Pulmonary artery endothelial cell (primary cell): Measurements from ENCODE around the gene EPB41L3. TPM values are rescaled to one million over a fixed set of nuclear protein-coding genes. Genes with fewer than 3 reads are reported as not detected.

Experiments used
- DNase-seq: peaks from one replicate; pipeline ENCODE4 v3.0.0-alpha.2; 2011; ENCODE audit warnings: low read depth, low spot score
- total RNA-seq: library from RNA; depleted of rRNA; stranded (reverse); fragments of >200 nt; gene quantifications from 2 replicates; pipeline ENCODE4 v1.2.3, GENCODE V29; 2014

The EPB41L3 gene
- total RNA-seq, 1 donor from 2014 or later, result 122 TPM

GRCh38 chr18:5417342-5417741 lies 126.5 kb downstream of the EPB41L3 start:
- no peak for DNase-seq

- DNase-seq, result no peak
Observed at GRCh38 chr18:5416112-5416511, 127.7 kb downstream of the EPB41L3 start.

GRCh38 chr18:5415665-5416064 lies 128.1 kb downstream of the EPB41L3 start:
- DNase-seq, result no peak

GRCh38 chr18:5415031-5415430 lies 128.8 kb downstream of the EPB41L3 start:
- DNase-seq, result no peak

GRCh38 chr18:5414546-5414945 lies 129.3 kb downstream of the EPB41L3 start:
- no peak for DNase-seq

GRCh38 chr18:5413447-5413846 lies 130.3 kb downstream of the EPB41L3 start:
- DNase-seq, result no peak

- no peak for DNase-seq
Observed at GRCh38 chr18:5410582-5410981, 133.2 kb downstream of the EPB41L3 start.

GRCh38 chr18:5398269-5398668 lies 145.5 kb downstream of the EPB41L3 start:
- DNase-seq, result no peak

GRCh38 chr18:5397102-5397501 lies 146.7 kb downstream of the EPB41L3 start:
- DNase-seq, result no peak

- DNase-seq, result no peak
Observed at GRCh38 chr18:5395860-5396448, 147.8 kb downstream of the EPB41L3 start.

- DNase-seq, result no peak
Observed at GRCh38 chr18:5393779-5394178, 150.0 kb downstream of the EPB41L3 start.

GRCh38 chr18:5391409-5391808 lies 152.4 kb downstream of the EPB41L3 start:
- DNase-seq, result no peak

- no peak for DNase-seq
Observed at GRCh38 chr18:5389356-5389755, 154.4 kb downstream of the EPB41L3 start.

GRCh38 chr18:5388896-5389295 lies 154.9 kb downstream of the EPB41L3 start:
- DNase-seq, result no peak

GRCh38 chr18:5380586-5380985 lies 163.2 kb downstream of the EPB41L3 start:
- no peak for DNase-seq

- no peak for DNase-seq
Observed at GRCh38 chr18:5376986-5377385, 166.8 kb downstream of the EPB41L3 start.

GRCh38 chr18:5370332-5370731 lies 173.5 kb downstream of the EPB41L3 start:
- no peak for DNase-seq

GRCh38 chr18:5369513-5369912 lies 174.3 kb downstream of the EPB41L3 start:
- DNase-seq, result no peak

- DNase-seq, result no peak
Observed at GRCh38 chr18:5365443-5365842, 178.4 kb downstream of the EPB41L3 start.

- DNase-seq, result no peak
Observed at GRCh38 chr18:5350636-5351035, 193.2 kb downstream of the EPB41L3 start.
